Posterior vena cava (tissue), 2 donors: ENCODE data around the gene HTT. TPM values are rescaled to one million over a fixed set of nuclear protein-coding genes. Genes with fewer than 3 reads are reported as not detected.
A peak's percentile ranks its signal among the peaks of the same experiment; 100 is the strongest.
"Not testable (repeated sequence)": the region's sequence is repeated elsewhere in the genome, so short reads cannot be mapped to it uniquely, and the experiment has no call there.

ENCODE experiments used
- DNase-seq: peaks from one replicate; pipeline ENCODE4 v3.0.0-alpha.2; 2020; ENCODE audit warnings: low spot score
- intact Hi-C, 2 donors: fragments of 100-400 bp; cut with DNase I; formaldehyde crosslinking; loops; one replicate each; pipeline versions ENCODE4 v1.14.1 to v1.14.2; 2022 to 2023
- total RNA-seq, 2 donors: library from RNA; stranded (reverse); fragmentation: NEBNext Ultra II Directional; extraction: Animal tissue kit (Norgen Biotek cat#: 25700); gene quantifications; one replicate each; pipeline ENCODE4 v1.2.1, GENCODE V29; 2021
- donor health status: DM: yes; HTN: yes; CAD: no.
- donor health status: DM: yes; HTN: yes; CAD: no.

The HTT gene
- total RNA-seq, 2 donors from 2014 or later = 47.4 to 49.0 TPM

- intact Hi-C loops = no loop called here
- DNase-seq = no peak
Measured at GRCh38 chr4:3136454-3136853, 62.0 kb downstream of the HTT start.

GRCh38 chr4:3137908-3138307, 63.4 kb downstream of the HTT start:
- DNase-seq = no peak
- intact Hi-C loops = no loop called here

- DNase-seq = no peak
- intact Hi-C loops = no loop called here
Measured at GRCh38 chr4:3145234-3145924, 70.9 kb downstream of the HTT start.

- no peak for DNase-seq
- intact Hi-C loops = loop anchor here in 1 of 2 donors (1.0 kb wide), 1 partner anchor 20 kb away; no protein-coding TSS in a partner anchor
Measured at GRCh38 chr4:3148926-3149325, 74.4 kb downstream of the HTT start.

GRCh38 chr4:3151238-3151637, 76.8 kb downstream of the HTT start:
- DNase-seq, intact Hi-C loops: not testable (repeated sequence)

- DNase-seq = no peak
- intact Hi-C loops = no loop called here
Measured at GRCh38 chr4:3157366-3157765, 82.9 kb downstream of the HTT start.

GRCh38 chr4:3158841-3159240, 84.4 kb downstream of the HTT start:
- intact Hi-C loops = no loop called here

GRCh38 chr4:3160438-3160837, 86.0 kb downstream of the HTT start:
- no peak for DNase-seq
- intact Hi-C loops = no loop called here

More at GRCh38 chr4:3158841-3159240, 84.4 kb downstream of the HTT start:
- DNase-seq = no peak

GRCh38 chr4:3161044-3161443, 86.6 kb downstream of the HTT start:
- DNase-seq, intact Hi-C loops: not testable (repeated sequence)

GRCh38 chr4:3166434-3166833, 92.0 kb downstream of the HTT start:
- intact Hi-C loops, DNase-seq: not testable (repeated sequence)

- no peak for DNase-seq
- intact Hi-C loops = no loop called here
Measured at GRCh38 chr4:3168029-3168428, 93.5 kb downstream of the HTT start.

- no peak for DNase-seq
- intact Hi-C loops = no loop called here
Measured at GRCh38 chr4:3174371-3175338, 100.2 kb downstream of the HTT start.

- intact Hi-C loops = no loop called here
- no peak for DNase-seq
Measured at GRCh38 chr4:3176367-3177229, 102.1 kb downstream of the HTT start.

GRCh38 chr4:3177426-3177825, 102.9 kb downstream of the HTT start:
- intact Hi-C loops = no loop called here
- DNase-seq = no peak

- DNase-seq = peak; percentile 35
- intact Hi-C loops = no loop called here
Measured at GRCh38 chr4:3177905-3178304, 103.4 kb downstream of the HTT start.

- intact Hi-C loops = no loop called here
- DNase-seq = no peak
Measured at GRCh38 chr4:3178351-3178750, 103.9 kb downstream of the HTT start.

GRCh38 chr4:3179126-3179706, 104.7 kb downstream of the HTT start:
- intact Hi-C loops = no loop called here
- DNase-seq = peak; percentile 17

GRCh38 chr4:3183008-3183407, 108.5 kb downstream of the HTT start:
- intact Hi-C loops = no loop called here
- DNase-seq = peak; percentile 24

- no peak for DNase-seq
- intact Hi-C loops = no loop called here
Measured at GRCh38 chr4:3184725-3185124, 110.2 kb downstream of the HTT start.
